8988T (cell line): Measurements from ENCODE around the gene FBXL16.

Source experiments
- DNase-seq: peaks from one replicate; pipeline ENCODE4 v3.0.0; 2011

FBXL16 gene

DNA sequence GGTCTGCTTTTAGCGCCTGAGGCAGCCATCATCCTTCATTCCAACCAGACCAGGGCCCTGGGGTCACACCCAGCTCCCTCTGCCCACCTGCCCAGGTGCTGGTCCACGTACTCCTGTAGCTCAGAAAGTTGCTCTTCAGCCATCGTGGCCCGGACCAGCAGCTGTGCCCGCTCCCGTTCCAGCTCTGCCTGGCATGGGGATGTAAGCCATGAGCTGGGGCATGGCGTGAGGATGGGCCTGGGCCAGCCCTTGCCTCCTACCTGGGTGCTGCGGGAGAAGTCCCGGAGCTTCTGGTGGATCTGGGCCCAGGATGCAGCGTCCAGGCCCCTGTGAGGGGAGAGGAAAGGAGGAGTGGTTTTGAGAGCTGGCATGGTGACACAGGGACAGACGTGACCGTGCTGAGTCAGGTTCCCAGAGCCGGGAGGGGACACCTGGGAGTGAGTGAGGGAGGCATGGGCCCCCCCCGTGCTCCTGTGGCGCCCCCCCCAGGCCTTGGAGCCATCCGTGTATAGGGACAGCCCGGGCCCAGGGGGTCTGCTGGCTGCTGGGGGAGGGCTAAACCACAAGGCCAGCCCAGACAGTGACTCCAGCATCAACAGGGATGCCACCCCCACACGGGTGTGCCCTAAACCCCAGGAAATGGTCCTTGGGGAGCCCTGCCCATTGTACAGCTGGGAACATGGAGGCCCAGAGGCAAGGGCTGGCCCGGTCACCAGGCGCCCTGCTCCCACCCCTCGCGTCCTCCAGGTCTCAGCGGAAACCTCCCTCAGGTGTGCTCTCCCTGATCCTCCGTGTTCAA lies 17.4 kb upstream of the FBXL16 start:
- no peak for DNase-seq

DNA sequence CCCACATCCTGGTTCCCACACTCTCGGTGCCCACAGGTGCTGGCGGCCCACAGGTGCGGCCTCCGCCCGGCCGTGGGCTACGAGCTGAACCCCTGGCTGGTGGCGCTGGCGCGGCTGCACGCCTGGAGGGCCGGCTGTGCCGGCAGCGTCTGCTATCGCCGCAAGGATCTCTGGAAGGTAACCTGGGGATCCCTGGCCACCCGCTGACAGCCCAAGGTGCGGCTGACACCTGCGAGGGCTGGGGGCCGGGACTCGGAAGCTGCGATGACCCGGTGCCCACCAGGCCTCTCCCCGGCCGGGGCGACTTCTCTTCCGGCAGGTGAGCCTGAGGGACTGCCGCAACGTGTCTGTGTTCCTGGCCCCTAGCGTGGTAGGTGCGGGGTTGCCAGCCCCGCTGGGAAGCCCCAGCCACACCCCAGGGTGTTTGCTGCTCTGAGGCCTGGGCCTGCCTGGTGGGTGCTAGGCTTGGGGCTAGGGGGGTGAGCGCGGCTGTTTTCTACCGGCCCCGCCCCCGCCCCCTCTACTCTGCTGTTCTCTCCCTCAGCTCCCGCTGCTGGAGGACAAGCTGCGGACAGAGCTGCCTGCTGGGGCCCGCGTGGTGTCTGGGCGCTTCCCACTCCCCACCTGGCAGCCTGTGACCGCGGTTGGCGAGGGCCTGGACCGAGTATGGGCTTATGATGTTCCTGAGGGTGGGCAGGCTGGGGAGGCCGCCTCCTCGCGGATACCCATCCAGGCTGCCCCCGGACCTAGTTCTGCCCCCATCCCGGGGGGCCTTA lies 16.4 kb upstream of the FBXL16 start:
- DNase-seq: no peak

DNA sequence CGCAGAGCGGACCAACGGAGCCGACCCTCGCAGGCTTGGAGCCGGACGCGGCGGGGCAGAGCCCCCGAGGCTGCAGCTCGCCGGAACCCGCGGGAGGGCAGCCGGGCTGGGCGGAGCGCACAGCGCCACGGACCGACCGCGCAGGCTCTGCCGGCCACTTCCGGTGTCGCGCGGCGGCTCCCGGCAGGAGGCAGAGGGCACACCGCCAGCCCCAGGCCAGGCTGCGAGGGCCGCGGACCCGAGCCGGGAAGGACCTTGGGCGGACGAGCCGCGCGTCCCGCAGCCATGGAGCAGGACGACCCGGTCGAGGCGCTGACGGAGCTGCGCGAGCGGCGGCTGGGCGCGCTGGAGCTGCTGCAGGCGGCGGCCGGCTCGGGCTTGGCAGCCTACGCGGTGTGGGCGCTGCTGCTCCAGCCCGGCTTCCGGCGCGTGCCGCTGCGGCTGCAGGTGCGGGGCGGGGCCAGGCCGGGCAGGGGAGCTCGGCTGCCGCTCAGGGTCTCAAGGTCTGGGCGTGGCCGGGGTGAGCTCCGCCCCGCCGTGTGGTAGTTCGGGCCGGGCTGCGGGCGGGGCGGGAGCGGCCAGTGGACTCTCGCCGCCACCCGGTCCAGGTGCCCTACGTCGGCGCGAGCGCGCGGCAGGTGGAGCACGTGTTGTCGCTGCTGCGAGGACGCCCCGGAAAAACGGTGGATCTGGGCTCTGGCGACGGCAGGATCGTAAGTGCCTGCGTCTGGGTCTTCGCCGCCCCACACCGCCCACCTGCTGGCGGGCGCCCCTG lies 15.6 kb upstream of the FBXL16 start, which contains the start of gene ANTKMT:
TSS of gene ANTKMT (plus strand) at position 157 of the 775 bp plus-strand sequence. CDS start at position 286, 129 bp downstream.
- DNase-seq: peak; percentile 95

- no peak for DNase-seq
These were observed 14.9 kb upstream of the FBXL16 start for GRCh38 chr16:720447-720989.

GRCh38 chr16:719815-720446 lies 14.3 kb upstream of the FBXL16 start:
- DNase-seq: no peak

- no peak for DNase-seq
These were observed 13.3 kb upstream of the FBXL16 start for GRCh38 chr16:718922-719321.

- no peak for DNase-seq
These were observed 12.8 kb upstream of the FBXL16 start for GRCh38 chr16:718389-718788.

DNA sequence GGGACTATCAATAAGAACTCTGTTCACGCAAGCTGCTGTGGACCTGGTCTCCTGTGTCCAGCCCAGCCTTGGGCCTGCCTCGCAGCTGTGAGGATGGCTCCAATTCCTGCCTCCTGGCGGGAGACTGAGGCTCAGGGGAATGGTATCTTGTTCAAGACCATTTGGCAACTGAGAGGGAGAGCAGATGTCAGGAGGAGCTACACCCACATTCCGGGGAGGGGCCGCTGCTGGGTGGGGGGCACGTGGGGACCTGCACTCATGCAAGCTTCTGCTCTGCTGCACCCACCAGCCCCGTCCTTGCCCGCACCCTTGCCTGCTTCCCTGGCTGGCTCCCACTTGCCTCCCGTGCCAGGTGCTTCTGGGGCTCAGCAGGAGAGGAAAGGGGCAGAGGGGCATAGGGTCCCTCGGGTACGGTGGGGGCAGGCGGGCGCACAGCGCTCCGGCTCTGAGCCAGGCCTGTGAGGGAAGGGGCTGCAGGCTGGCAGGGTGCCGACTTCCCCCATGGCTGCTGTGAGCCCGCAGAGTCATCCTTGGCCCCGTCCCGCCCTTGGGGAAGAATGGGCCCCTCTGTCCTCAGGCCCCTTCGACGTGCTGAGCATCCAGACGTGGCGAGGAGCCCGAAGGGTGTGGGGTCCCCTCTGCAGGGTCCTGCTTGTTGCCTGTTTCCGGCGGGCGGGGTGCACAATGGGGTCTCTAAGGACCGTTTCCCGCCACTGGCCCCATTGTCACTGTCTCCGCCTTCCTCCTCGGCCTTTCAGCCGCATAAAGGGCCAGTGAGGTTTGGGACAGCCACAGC lies 12.0 kb upstream of the FBXL16 start:
- DNase-seq: no peak

- DNase-seq: no peak
These were observed 11.2 kb upstream of the FBXL16 start for GRCh38 chr16:716768-717325.

DNA sequence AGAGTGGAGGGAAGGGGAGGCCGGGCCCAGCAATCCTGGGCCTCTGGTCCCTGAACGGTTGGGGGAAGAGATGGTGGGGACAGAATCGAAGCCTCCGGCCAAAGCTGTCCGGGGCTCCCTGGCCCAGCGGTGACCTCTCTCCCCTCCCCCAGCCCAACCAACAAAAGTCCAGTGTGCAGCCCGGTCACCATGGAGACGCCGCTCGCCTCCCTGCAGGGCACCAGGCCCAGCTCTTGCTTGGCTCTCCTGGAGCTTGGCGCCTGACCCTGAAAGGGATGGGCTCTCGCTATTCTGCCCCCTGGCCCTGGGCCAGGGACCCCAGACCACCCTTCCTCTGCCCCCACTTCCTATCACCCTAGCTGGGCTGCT lies 10.6 kb upstream of the FBXL16 start:
- DNase-seq: no peak

DNA sequence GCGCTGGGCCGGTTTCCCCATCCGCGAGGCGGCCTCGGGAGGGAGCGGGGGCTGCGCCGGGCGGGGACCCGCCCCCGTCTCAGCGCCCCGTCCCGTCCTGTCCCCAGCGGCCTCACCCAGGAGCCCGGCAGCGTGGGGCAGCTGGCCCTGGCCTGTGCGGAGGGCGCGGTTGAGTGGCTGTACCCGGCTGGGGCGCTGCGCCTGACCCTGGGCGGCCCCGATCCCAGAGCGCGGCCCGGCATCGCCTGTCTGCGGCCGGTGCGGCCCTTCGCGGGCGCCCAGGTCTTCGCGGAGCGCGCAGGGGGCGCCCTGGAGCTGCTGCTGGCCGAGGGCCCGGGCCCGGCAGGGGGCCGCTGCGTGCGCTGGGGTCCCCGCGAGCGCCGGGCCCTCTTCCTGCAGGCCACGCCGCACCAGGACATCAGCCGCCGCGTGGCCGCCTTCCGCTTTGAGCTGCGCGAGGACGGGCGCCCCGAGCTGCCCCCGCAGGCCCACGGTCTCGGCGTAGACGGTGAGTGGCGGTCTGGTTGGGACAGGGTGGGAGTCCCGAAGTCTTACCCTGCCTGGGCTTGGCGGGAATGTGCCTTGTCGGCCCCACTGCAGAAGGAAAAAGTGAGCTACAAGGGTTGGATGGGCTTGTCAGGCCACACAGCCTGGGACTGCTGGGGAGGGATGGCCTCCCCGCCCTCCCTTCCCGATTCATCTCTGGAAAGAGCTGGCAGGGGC lies 10.0 kb upstream of the FBXL16 start:
- DNase-seq: no peak

DNA sequence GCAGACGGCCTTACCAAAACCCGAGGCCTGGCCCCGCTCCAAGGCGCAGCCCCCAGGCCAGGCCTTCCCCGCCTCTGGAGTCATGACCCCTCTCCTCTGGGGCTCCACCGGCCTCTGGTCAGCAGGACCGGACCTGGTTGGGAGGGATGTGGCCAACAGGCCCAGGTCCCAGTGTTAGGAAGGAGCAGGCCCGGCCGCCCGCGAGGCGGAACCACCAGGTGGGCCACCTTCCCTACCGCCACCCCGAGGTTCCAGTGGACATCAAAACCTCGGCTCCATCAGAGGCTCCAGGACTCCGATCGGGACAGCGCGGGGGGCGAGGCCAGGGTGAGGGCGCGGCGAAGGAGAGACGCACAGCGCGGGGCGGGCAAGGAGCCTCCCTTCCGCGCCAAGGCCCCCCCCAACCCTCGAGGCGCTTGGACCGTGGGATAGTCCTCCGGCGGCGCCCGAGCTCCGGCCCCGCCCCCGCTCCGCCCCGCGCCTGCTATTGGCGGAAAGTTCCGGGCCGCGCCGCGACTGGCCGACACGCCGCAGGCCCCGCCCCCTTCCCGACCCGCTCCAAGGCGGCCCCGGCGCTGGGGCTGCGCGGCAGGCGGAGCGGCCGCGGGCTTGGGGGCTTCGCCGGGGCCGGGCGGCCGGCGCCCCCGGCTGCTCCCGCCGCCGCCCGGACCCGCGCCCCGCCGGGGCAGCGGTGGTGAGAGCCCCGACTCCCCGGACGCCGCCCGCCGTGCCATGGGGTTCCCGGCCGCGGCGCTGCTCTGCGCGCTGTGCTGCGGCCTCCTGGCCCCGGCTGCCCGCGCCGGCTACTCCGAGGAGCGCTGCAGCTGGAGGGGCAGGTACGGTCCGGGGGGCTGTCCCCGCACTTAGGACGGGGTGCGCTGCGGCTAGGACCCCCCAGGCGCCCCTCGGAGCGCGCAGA lies 9.2 kb upstream of the FBXL16 start, which contains the start of gene METRN:
TSS of gene METRN (plus strand) at position 561 of the 919 bp plus-strand sequence. CDS start at position 733, 172 bp downstream.
- peak; percentile 91 for DNase-seq

- no peak for DNase-seq
These were observed 8.5 kb upstream of the FBXL16 start for GRCh38 chr16:714079-714478.

GRCh38 chr16:712740-713250 lies 7.2 kb upstream of the FBXL16 start:
- peak; percentile 91 for DNase-seq

GRCh38 chr16:711548-712320 lies 6.1 kb upstream of the FBXL16 start:
- DNase-seq: peak; percentile 96

- DNase-seq: no peak
These were observed 5.5 kb upstream of the FBXL16 start for GRCh38 chr16:711084-711483.

DNA sequence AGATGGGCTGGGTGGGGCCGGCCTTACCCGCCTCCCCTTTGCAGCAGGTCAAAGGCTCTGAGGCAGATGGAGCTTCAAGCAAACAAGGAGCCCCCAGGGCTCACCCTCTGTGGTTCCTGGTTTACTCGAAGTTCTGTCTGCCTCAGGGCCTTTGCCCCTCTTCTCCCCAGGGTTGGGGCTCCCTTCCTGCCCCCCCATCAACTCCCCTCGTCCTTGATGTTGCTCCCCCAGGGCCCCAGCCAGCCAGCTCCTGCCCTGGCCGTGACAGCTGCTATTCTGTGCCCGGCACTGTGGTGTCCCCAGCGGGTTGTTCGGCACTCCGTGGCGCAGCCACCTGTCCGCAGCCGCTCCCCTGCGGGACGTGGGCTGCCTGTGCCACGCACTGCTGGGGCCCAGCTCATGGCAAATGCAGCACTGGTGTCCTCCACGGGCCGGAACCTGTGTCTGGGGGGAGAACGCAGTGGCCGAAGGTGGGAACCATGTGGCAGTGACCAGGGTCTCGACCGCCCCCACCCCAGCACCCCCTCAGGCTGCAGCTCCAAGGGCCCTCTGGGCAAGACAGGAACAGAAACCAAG lies 5.0 kb upstream of the FBXL16 start:
- no peak for DNase-seq
